Measurements from ENCODE around the gene AUNIP. TPM values are rescaled to one million over a fixed set of nuclear protein-coding genes. Genes with fewer than 3 reads are reported as not detected.

The AUNIP gene
- polyA plus RNA-seq, 3 donors = 0.19 to 0.44 (median 0.44) TPM

DNA sequence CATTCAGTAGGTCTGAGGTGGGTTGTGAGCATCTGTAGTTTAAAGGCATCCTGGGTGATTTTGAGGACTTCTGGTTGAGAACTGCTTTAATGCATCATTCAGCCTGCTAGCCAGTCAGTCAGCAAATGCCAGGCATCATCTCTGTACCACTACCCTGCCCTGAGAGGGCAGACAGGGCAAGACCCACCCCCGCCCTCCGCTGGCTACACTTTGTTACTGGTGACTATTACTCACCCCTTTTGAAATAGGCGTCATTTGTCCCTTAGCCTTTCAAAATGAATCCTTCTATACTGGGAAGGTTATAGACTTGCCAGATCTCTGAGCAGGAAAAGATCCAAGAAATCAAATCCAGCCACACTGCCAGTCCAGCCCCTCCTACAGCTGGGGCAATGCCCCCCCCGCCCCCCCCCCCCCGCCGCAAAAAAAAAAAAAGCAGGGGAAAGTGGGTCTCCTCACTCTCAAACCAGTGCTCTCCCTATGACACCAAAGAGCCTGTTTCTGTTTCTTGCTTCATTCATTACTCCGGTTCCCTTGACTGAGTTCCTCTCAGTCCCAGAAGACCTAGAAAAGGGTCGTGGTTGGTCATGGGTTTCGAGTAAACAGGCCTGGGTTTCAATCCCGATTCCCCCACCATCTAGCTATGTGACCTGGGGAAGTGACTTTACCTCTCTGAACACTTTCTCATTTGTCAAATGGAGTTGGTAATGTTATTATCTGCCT lies 54.9 kb downstream of the AUNIP start:
- Histone ChIP-seq H3K4me2 (replicated peaks; ENCODE audit: extremely low read depth, low read length, poor library complexity, severe bottlenecking) (no peak overlapping the region), H3K4me3 (replicated peaks in 1 of 3; ENCODE audit: low read depth in 2 of 3, low read length in 3 of 3) (no peak overlapping the region), H3K79me2 (ENCODE audit: insufficient read depth, low read length) (no peaks in the 10 kb centered on the region), H3K27me3 (ENCODE audit: control insufficient read depth in 2 of 2, insufficient read depth in 2 of 2, low read length in 2 of 2) (no peaks in the 10 kb centered on the region), H3K27ac (ENCODE audit: low read depth in 1 of 2, low read length in 2 of 2) (no peak overlapping the region), H2AFZ (ENCODE audit: insufficient read depth, low read depth, low read length, poor library complexity, severe bottlenecking) (no peak overlapping the region), H4K20me1 (ENCODE audit: insufficient read depth, low read length) (no peaks in the 10 kb centered on the region), H3K9me3 (replicated peaks in 1 of 2; ENCODE audit: control insufficient read depth in 1 of 2, insufficient read depth in 1 of 2, low read length in 2 of 2) (no peaks in the 10 kb centered on the region), H3K36me3 (replicated peaks in 1 of 2; ENCODE audit: control insufficient read depth in 1 of 2, insufficient read depth in 2 of 2, low read length in 2 of 2) (peaks cover 27 to 41% of the 10 kb centered on the region in 2 donors), H3K4me1 (ENCODE audit: control insufficient read depth in 1 of 2, insufficient read depth in 2 of 2, low read length in 2 of 2) (peaks cover 18 to 20% of the 10 kb centered on the region in 2 donors), H3K9ac (ENCODE audit: insufficient read depth, low read length, poor library complexity, severe bottlenecking) (no peak overlapping the region)
- Mint-ChIP-seq H3K9me3 (peaks cover 0 to 1% (median 0%) of the 10 kb centered on the region in 7 donors), H3K36me3 (peaks cover 30 to 48% of the 10 kb centered on the region in 2 donors), H3K27me3 (ENCODE audit: low read depth in 3 of 3) (peaks cover 0 to 2% (median under 1%) of the 10 kb centered on the region in 3 donors), H3K27ac (peak overlapping the region in 2 of 7 donors; percentile 57 to 68), H3K4me3 (no peak overlapping the region), H3K4me1 (peaks cover 36% of the 10 kb centered on the region)
- TF ChIP-seq, protein P1, sequence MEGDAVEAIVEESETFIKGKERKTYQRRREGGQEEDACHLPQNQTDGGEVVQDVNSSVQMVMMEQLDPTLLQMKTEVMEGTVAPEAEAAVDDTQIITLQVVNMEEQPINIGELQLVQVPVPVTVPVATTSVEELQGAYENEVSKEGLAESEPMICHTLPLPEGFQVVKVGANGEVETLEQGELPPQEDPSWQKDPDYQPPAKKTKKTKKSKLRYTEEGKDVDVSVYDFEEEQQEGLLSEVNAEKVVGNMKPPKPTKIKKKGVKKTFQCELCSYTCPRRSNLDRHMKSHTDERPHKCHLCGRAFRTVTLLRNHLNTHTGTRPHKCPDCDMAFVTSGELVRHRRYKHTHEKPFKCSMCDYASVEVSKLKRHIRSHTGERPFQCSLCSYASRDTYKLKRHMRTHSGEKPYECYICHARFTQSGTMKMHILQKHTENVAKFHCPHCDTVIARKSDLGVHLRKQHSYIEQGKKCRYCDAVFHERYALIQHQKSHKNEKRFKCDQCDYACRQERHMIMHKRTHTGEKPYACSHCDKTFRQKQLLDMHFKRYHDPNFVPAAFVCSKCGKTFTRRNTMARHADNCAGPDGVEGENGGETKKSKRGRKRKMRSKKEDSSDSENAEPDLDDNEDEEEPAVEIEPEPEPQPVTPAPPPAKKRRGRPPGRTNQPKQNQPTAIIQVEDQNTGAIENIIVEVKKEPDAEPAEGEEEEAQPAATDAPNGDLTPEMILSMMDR (IDR thresholded peaks at IDR 0.05) = no peak
- no peak for DNase-seq
- 74% methylated on average over 2 of the region's 10 CpGs for WGBS (ENCODE audit: insufficient coverage)
- intact Hi-C loops (cut with micrococcal nuclease) = loop anchor here (10.0 kb wide), 1 partner anchor 190 kb away; the partner anchor contains the start of gene MAN1C1 (in 2 of the 2)

- intact Hi-C loops (cut with micrococcal nuclease) = loop anchor here (10.0 kb wide), 1 partner anchor 189 kb away; the partner anchor contains the start of gene MAN1C1 (in 2 of the 2)
- no peaks in the 10 kb centered on the region for H3K79me2 ChIP-seq (ENCODE audit: insufficient read depth, low read length)
- no peak overlapping the region for H3K27ac ChIP-seq (ENCODE audit: low read depth in 1 of 2, low read length in 2 of 2)
- Mint-ChIP-seq H3K9me3 (peaks cover 0 to 1% (median 0%) of the 10 kb centered on the region in 7 donors), H3K4me1 (peaks cover 33% of the 10 kb centered on the region), H3K4me3 (no peak overlapping the region), H3K27me3 (ENCODE audit: low read depth in 3 of 3) (peaks cover 0 to 2% (median 0%) of the 10 kb centered on the region in 3 donors), H3K36me3 (peaks cover 24 to 39% of the 10 kb centered on the region in 2 donors), H3K27ac (no peak overlapping the region)
- H3K4me1 ChIP-seq (ENCODE audit: control insufficient read depth in 1 of 2, insufficient read depth in 2 of 2, low read length in 2 of 2) = peaks cover 13 to 16% of the 10 kb centered on the region in 2 donors
- WGBS (ENCODE audit: insufficient coverage) = 100% methylated on average over 1 of the region's 1 CpG
- DNase-seq = no peak
- no peak overlapping the region for H2AFZ ChIP-seq (ENCODE audit: insufficient read depth, low read depth, low read length, poor library complexity, severe bottlenecking)
- peaks cover 18 to 33% of the 10 kb centered on the region in 2 donors for H3K36me3 ChIP-seq (replicated peaks in 1 of 2; ENCODE audit: control insufficient read depth in 1 of 2, insufficient read depth in 2 of 2, low read length in 2 of 2)
- H3K27me3 ChIP-seq (ENCODE audit: control insufficient read depth in 2 of 2, insufficient read depth in 2 of 2, low read length in 2 of 2) = no peaks in the 10 kb centered on the region
- H3K9ac ChIP-seq (ENCODE audit: insufficient read depth, low read length, poor library complexity, severe bottlenecking) = no peak overlapping the region
- H3K4me2 ChIP-seq (replicated peaks; ENCODE audit: extremely low read depth, low read length, poor library complexity, severe bottlenecking) = no peak overlapping the region
- no peak overlapping the region for H3K4me3 ChIP-seq (replicated peaks in 1 of 3; ENCODE audit: low read depth in 2 of 3, low read length in 3 of 3)
- no peaks in the 10 kb centered on the region for H3K9me3 ChIP-seq (replicated peaks in 1 of 2; ENCODE audit: control insufficient read depth in 1 of 2, insufficient read depth in 1 of 2, low read length in 2 of 2)
- no peaks in the 10 kb centered on the region for H4K20me1 ChIP-seq (ENCODE audit: insufficient read depth, low read length)
- TF ChIP-seq, protein P1 (IDR thresholded peaks at IDR 0.05) = no peak
These were observed 55.9 kb downstream of the AUNIP start for GRCh38 chr1:25803368-25803767.
